ENCODE data around the gene PSMD2.

DNA sequence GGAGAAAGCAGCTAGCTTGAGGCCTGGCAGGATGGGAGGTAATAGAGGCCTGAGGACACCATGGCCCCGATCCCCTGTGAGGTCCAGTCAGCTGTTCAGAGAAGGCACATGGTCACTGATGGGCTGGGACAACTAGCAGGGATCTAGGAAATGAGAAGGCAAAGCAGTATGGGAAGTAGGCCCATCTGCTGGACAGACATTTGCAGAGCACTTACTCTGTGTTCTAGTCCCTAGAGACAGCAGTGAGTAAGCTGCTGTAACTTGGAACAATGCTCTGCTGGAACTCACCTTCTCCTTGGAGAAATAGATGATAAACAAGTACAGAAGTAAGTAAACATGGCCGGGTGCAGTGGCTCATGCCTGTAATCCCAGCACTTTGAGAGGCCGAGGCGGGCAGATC, 16.1 kb upstream of the PSMD2 start:
- TF ChIP-seq, protein P1, sequence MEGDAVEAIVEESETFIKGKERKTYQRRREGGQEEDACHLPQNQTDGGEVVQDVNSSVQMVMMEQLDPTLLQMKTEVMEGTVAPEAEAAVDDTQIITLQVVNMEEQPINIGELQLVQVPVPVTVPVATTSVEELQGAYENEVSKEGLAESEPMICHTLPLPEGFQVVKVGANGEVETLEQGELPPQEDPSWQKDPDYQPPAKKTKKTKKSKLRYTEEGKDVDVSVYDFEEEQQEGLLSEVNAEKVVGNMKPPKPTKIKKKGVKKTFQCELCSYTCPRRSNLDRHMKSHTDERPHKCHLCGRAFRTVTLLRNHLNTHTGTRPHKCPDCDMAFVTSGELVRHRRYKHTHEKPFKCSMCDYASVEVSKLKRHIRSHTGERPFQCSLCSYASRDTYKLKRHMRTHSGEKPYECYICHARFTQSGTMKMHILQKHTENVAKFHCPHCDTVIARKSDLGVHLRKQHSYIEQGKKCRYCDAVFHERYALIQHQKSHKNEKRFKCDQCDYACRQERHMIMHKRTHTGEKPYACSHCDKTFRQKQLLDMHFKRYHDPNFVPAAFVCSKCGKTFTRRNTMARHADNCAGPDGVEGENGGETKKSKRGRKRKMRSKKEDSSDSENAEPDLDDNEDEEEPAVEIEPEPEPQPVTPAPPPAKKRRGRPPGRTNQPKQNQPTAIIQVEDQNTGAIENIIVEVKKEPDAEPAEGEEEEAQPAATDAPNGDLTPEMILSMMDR (conservative IDR thresholded peaks at IDR 0.05): no peak
- no peak for TF ChIP-seq ZFX (IDR thresholded peaks at IDR 0.05)

Data from C4-2B (cell line).